ENCODE data around the gene HTRA3. TPM values are rescaled to one million over a fixed set of nuclear protein-coding genes. Genes with fewer than 3 reads are reported as not detected.

Gene HTRA3
- total RNA-seq, 1 experiment from 2014 or later, result 0.64 TPM

GRCh38 chr4:8250637-8251036, 18.9 kb upstream of the HTRA3 start:
- H3K27ac ChIP-seq (ENCODE audit: low read depth, low read length, poor library complexity, severe bottlenecking), result no peak overlapping the region
- no peak for DNase-seq (ENCODE audit: low spot score)
- ChIA-PET POLR2A (ENCODE audit: low non-redundant PET) (no interaction called here), CTCF (no interaction called here)
- no peaks in the 10 kb centered on the region for H3K27me3 ChIP-seq (replicated peaks; ENCODE audit: insufficient read depth, low read depth, low read length, poor library complexity)
- no peaks in the 10 kb centered on the region for H3K4me1 ChIP-seq (ENCODE audit: insufficient read depth, low read length, poor library complexity, severe bottlenecking)
- no peak for TF ChIP-seq CTCF (conservative IDR thresholded peaks at IDR 0.05; ENCODE audit: low read depth, low read length)
- TF ChIP-seq EZH2 (IDR thresholded peaks at IDR 0.05; ENCODE audit: borderline replicate concordance, low read depth, low read length, poor library complexity, severe bottlenecking), result no peak
- intact Hi-C loops (cut with micrococcal nuclease; ENCODE audit: unreplicated experiment), result no loop called here
- H3K9me3 ChIP-seq (ENCODE audit: low read depth, low read length, poor library complexity, severe bottlenecking), result no peaks in the 10 kb centered on the region
- H3K36me3 ChIP-seq (ENCODE audit: insufficient read depth, low read length, poor library complexity, severe bottlenecking), result no peaks in the 10 kb centered on the region
- H3K4me3 ChIP-seq (ENCODE audit: low read depth, low read length, poor library complexity, severe bottlenecking), result no peak overlapping the region
- BruUV-seq (replicated peaks), result no TSS peak

- intact Hi-C loops (cut with micrococcal nuclease; ENCODE audit: unreplicated experiment), result no loop called here
- BruUV-seq (replicated peaks), result no TSS peak
- Histone ChIP-seq H3K36me3 (ENCODE audit: insufficient read depth, low read length, poor library complexity, severe bottlenecking) (no peaks in the 10 kb centered on the region), H3K9me3 (ENCODE audit: low read depth, low read length, poor library complexity, severe bottlenecking) (no peaks in the 10 kb centered on the region), H3K4me3 (ENCODE audit: low read depth, low read length, poor library complexity, severe bottlenecking) (no peak overlapping the region), H3K27me3 (replicated peaks; ENCODE audit: insufficient read depth, low read depth, low read length, poor library complexity) (no peaks in the 10 kb centered on the region), H3K4me1 (ENCODE audit: insufficient read depth, low read length, poor library complexity, severe bottlenecking) (no peaks in the 10 kb centered on the region), H3K27ac (ENCODE audit: low read depth, low read length, poor library complexity, severe bottlenecking) (no peak overlapping the region)
- POLR2A ChIA-PET (ENCODE audit: low non-redundant PET), result no interaction called here
- CTCF ChIA-PET, result no interaction called here
- TF ChIP-seq CTCF (conservative IDR thresholded peaks at IDR 0.05; ENCODE audit: low read depth, low read length), result no peak
- no peak for TF ChIP-seq EZH2 (IDR thresholded peaks at IDR 0.05; ENCODE audit: borderline replicate concordance, low read depth, low read length, poor library complexity, severe bottlenecking)
- no peak for DNase-seq (ENCODE audit: low spot score)
Measured at GRCh38 chr4:8251110-8251883, 18.3 kb upstream of the HTRA3 start.

- DNase-seq (ENCODE audit: low spot score), result no peak
- no peak for TF ChIP-seq EZH2 (IDR thresholded peaks at IDR 0.05; ENCODE audit: borderline replicate concordance, low read depth, low read length, poor library complexity, severe bottlenecking)
- no peak for TF ChIP-seq CTCF (conservative IDR thresholded peaks at IDR 0.05; ENCODE audit: low read depth, low read length)
- H3K9me3 ChIP-seq (ENCODE audit: low read depth, low read length, poor library complexity, severe bottlenecking), result no peaks in the 10 kb centered on the region
- ChIA-PET POLR2A (ENCODE audit: low non-redundant PET) (no interaction called here), CTCF (no interaction called here)
- no peak overlapping the region for H3K27ac ChIP-seq (ENCODE audit: low read depth, low read length, poor library complexity, severe bottlenecking)
- intact Hi-C loops (cut with micrococcal nuclease; ENCODE audit: unreplicated experiment), result no loop called here
- no peak overlapping the region for H3K4me3 ChIP-seq (ENCODE audit: low read depth, low read length, poor library complexity, severe bottlenecking)
- H3K4me1 ChIP-seq (ENCODE audit: insufficient read depth, low read length, poor library complexity, severe bottlenecking), result no peaks in the 10 kb centered on the region
- H3K27me3 ChIP-seq (replicated peaks; ENCODE audit: insufficient read depth, low read depth, low read length, poor library complexity), result no peaks in the 10 kb centered on the region
- no TSS peak for BruUV-seq (replicated peaks)
- no peaks in the 10 kb centered on the region for H3K36me3 ChIP-seq (ENCODE audit: insufficient read depth, low read length, poor library complexity, severe bottlenecking)
Measured at GRCh38 chr4:8252301-8253173, 17.0 kb upstream of the HTRA3 start.
